Tibial artery (tissue), 4 donors: ENCODE measurements around the gene BICDL2.
"Not testable (repeated sequence)": the region's sequence is repeated elsewhere in the genome, so short reads cannot be mapped to it uniquely, and the experiment has no call there.

Experiments
- DNase-seq, 2 donors: peaks; one replicate each; pipeline ENCODE4 v3.0.0-alpha.2; 2019
- H3K27ac ChIP-seq, 2 donors: fragments of 200-600 bp; sonication (generic) in 1 of 2; 1 replicate in 1 of 2; 2 replicates in 1 of 2; pipeline ENCODE4 v1.5.1; 2018 to 2019; ENCODE audit warnings: mild to moderate bottlenecking in 1 of 2
- H3K27me3 ChIP-seq, 2 donors: fragments of 200-600 bp; sonication (generic) in 1 of 2; one replicate each; pipeline versions ENCODE4 v1.5.1 to v1.6.0; 2016 to 2019
- H3K36me3 ChIP-seq, 3 donors: fragments of 200-600 bp; sonication (generic) in 2 of 3; one replicate each; pipeline ENCODE4 v1.5.1; 2016 to 2019; ENCODE audit warnings: mild to moderate bottlenecking in 2 of 3
- H3K4me1 ChIP-seq, 4 donors: fragments of 200-600 bp; sonication (generic) in 2 of 4; 1 replicate in 3 of 4; 2 replicates in 1 of 4; pipeline ENCODE4 v1.5.1; 2016 to 2019
- H3K4me3 ChIP-seq, 2 donors: fragments of 200-600 bp; sonication (generic) in 1 of 2; 1 replicate in 1 of 2; 2 replicates in 1 of 2; pipeline ENCODE4 v1.5.1; 2018 to 2019; ENCODE audit warnings: mild to moderate bottlenecking in 2 of 2
- H3K9me3 ChIP-seq, 3 donors: fragments of 200-600 bp; sonication (generic) in 1 of 3; one replicate each; pipeline ENCODE4 v1.5.1; 2016 to 2019
- CTCF ChIP-seq, 2 experiments: fragments of 200-600 bp in 1 of 2; fragments of 450-650 bp in 1 of 2; IDR thresholded peaks; one replicate each; pipeline ENCODE4 v1.5.1; 2017 to 2019; ENCODE audit warnings: antibody characterized with exemption in 2 of 2, mild to moderate bottlenecking in 1 of 2, moderate library complexity in 1 of 2
- intact Hi-C: fragments of 100-400 bp; cut with DNase I; formaldehyde crosslinking; loops from one replicate; pipeline ENCODE4 v1.15.0; 2023; ENCODE audit warnings: low total_unique reads

BICDL2 gene

GRCh38 chr16:3080024-3080423 lies 43.3 kb upstream of the BICDL2 start:
- H3K27ac ChIP-seq: no peak overlapping the region
- H3K36me3 ChIP-seq: no peaks in the 10 kb centered on the region
- no peaks in the 10 kb centered on the region for H3K9me3 ChIP-seq
- no peaks in the 10 kb centered on the region for H3K4me1 ChIP-seq
- intact Hi-C loops: no loop called here
- H3K27me3 ChIP-seq: peaks cover 0 to 10% of the 10 kb centered on the region in 2 donors
- H3K4me3 ChIP-seq: no peak overlapping the region
- DNase-seq: no peak
- TF ChIP-seq CTCF (IDR thresholded peaks at IDR 0.05): no peak

GRCh38 chr16:3076577-3076976 lies 39.8 kb upstream of the BICDL2 start:
- no peak for TF ChIP-seq CTCF (IDR thresholded peaks at IDR 0.05)
- no peaks in the 10 kb centered on the region for H3K36me3 ChIP-seq

GRCh38 chr16:3075946-3076345 lies 39.2 kb upstream of the BICDL2 start:
- H3K36me3 ChIP-seq, DNase-seq, intact Hi-C loops, H3K4me3 ChIP-seq, H3K27ac ChIP-seq, H3K9me3 ChIP-seq, H3K4me1 ChIP-seq: not testable (repeated sequence)
- H3K27me3 ChIP-seq: peaks cover 0 to 17% of the 10 kb centered on the region in 2 donors

More at GRCh38 chr16:3076577-3076976, 39.8 kb upstream of the BICDL2 start:
- Histone ChIP-seq H3K4me1 (no peaks in the 10 kb centered on the region), H3K27ac (no peak overlapping the region), H3K9me3 (no peaks in the 10 kb centered on the region), H3K4me3 (no peak overlapping the region), H3K27me3 (peaks cover 0 to 17% of the 10 kb centered on the region in 2 donors)
- no peak for DNase-seq
- intact Hi-C loops: no loop called here

GRCh38 chr16:3075523-3075915 lies 38.8 kb upstream of the BICDL2 start:
- H3K4me1 ChIP-seq: no peaks in the 10 kb centered on the region
- intact Hi-C loops: no loop called here
- peaks cover 0 to 17% of the 10 kb centered on the region in 2 donors for H3K27me3 ChIP-seq
- no peak for TF ChIP-seq CTCF (IDR thresholded peaks at IDR 0.05)
- no peaks in the 10 kb centered on the region for H3K9me3 ChIP-seq
- no peaks in the 10 kb centered on the region for H3K36me3 ChIP-seq
- no peak overlapping the region for H3K27ac ChIP-seq
- no peak for DNase-seq
- no peak overlapping the region for H3K4me3 ChIP-seq

GRCh38 chr16:3074860-3075522 lies 38.2 kb upstream of the BICDL2 start:
- H3K36me3 ChIP-seq: no peaks in the 10 kb centered on the region
- H3K27ac ChIP-seq: no peak overlapping the region
- intact Hi-C loops: no loop called here
- H3K4me3 ChIP-seq: no peak overlapping the region
- no peak for TF ChIP-seq CTCF (IDR thresholded peaks at IDR 0.05)
- peaks cover 0 to 17% of the 10 kb centered on the region in 2 donors for H3K27me3 ChIP-seq
- H3K9me3 ChIP-seq: no peaks in the 10 kb centered on the region
- no peak for DNase-seq
- H3K4me1 ChIP-seq: no peaks in the 10 kb centered on the region

- intact Hi-C loops: no loop called here
- H3K4me3 ChIP-seq: no peak overlapping the region
These were observed 36.7 kb upstream of the BICDL2 start for GRCh38 chr16:3073448-3073847.

GRCh38 chr16:3072576-3073263 lies 36.0 kb upstream of the BICDL2 start:
- H3K27ac ChIP-seq, intact Hi-C loops, H3K4me1 ChIP-seq, DNase-seq, H3K4me3 ChIP-seq, H3K36me3 ChIP-seq, H3K9me3 ChIP-seq: not testable (repeated sequence)
- H3K27me3 ChIP-seq: peaks cover 0 to 17% of the 10 kb centered on the region in 2 donors

More at GRCh38 chr16:3073448-3073847, 36.7 kb upstream of the BICDL2 start:
- Histone ChIP-seq H3K27me3 (peaks cover 0 to 17% of the 10 kb centered on the region in 2 donors), H3K4me1 (no peaks in the 10 kb centered on the region), H3K36me3 (no peaks in the 10 kb centered on the region), H3K9me3 (no peaks in the 10 kb centered on the region), H3K27ac (no peak overlapping the region)
- no peak for TF ChIP-seq CTCF (IDR thresholded peaks at IDR 0.05)
- no peak for DNase-seq

GRCh38 chr16:3072148-3072547 lies 35.4 kb upstream of the BICDL2 start:
- H3K4me1 ChIP-seq, H3K4me3 ChIP-seq, H3K9me3 ChIP-seq, H3K36me3 ChIP-seq, DNase-seq, H3K27ac ChIP-seq, intact Hi-C loops: not testable (repeated sequence)
- peaks cover 0 to 17% of the 10 kb centered on the region in 2 donors for H3K27me3 ChIP-seq
